CD4-positive, alpha-beta T cell treated with Interleukin-12 subunit alpha and Interleukin-12 subunit beta, for 1 hour (primary cell): ENCODE data around the gene TOGARAM2.
"Not testable (repeated sequence)": the region's sequence is repeated elsewhere in the genome, so short reads cannot be mapped to it uniquely, and the experiment has no call there.

Experiments
- DNase-seq: peaks from one replicate; pipeline ENCODE4 v3.0.0-alpha.2; 2020

TOGARAM2 gene

GRCh38 chr2:29075894-29076705, 95.0 kb downstream of the TOGARAM2 start:
- DNase-seq, result no peak

- DNase-seq, result no peak
These were observed 98.8 kb downstream of the TOGARAM2 start for GRCh38 chr2:29079887-29080286.

DNA sequence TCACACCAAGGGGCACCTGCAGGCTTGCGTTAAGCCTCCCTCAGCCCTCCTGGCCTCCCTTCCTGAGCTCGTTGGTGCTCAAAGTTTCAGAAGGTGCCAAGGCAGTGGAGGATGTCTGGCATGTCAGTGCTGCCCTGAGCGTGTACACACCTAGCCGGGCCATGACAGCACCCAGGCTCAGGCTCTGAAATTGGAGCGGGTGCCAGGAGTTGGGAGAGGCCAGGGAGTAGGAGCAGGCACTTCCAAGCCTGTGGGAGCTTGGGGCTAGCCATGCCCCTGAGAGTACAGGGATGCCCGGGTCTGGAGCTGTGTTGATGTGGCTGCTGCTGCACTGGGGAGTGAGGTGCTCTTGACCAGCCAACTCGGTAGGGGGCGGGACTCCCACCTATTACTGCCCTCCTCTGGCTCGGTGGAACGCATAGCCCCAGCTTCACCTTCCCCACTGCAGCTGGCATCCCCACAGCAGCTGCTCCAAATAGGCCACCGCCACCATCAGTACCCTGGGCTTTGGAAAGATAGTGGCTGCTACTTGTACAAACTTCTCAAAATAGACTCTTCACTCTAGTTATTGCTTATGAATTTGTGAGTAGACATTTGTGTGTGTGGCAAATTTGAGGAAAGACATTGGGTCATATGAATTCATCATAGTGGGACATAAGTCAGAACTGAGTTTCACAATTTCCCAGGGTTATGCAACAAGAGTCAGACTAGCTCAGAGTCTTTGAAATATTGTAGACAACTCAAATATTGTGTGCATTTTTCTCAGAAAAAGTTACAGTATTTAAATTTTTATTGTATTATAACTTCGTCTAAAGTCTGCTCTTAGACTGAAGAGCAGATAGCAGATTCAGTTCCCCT, 100.0 kb downstream of the TOGARAM2 start:
- DNase-seq, result no peak

DNA sequence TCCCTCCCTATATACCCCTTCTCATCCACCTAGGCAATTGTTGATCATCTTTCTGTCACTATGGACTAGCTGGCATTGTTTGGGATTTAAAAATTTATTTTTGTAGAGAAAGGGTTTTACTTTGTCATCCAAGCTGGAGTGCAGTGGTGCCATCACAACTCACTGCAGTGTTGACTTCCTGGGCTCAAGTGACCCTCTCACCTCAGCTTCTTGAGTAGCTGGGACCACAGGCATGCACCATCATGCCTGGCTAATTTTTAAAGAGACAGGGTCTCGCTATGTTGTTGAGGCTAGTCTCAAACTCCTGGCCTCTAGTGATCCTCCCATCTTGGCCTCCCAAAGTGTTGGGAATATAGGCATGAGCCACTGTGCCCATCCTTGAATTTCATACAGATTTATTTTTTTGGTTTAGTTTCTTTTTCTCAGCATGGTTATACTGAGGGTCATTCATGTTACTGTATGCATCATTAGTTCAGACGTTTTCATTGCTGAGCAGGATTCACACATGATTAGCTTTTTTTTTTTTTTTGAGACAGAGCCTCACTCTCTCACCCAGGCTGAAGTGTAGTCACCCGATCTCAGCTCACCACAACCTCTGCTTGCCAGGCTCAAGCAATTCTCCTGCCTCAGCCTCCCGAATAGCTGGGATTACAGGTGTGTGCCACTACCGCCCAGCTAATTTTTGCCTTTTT, 101.9 kb downstream of the TOGARAM2 start:
- no peak for DNase-seq

- DNase-seq, result no peak
These were observed 103.5 kb downstream of the TOGARAM2 start for GRCh38 chr2:29084554-29084953.

- DNase-seq, result not testable (repeated sequence)
These were observed 109.2 kb downstream of the TOGARAM2 start for GRCh38 chr2:29090311-29090710.

- DNase-seq, result no peak
These were observed 115.9 kb downstream of the TOGARAM2 start for GRCh38 chr2:29096969-29097368.

GRCh38 chr2:29097569-29097968, 116.5 kb downstream of the TOGARAM2 start:
- DNase-seq, result no peak

GRCh38 chr2:29100564-29100963, 119.5 kb downstream of the TOGARAM2 start:
- DNase-seq, result no peak
